Neural cell (in vitro differentiated cells): ENCODE data around the gene KRT15. TPM values are rescaled to one million over a fixed set of nuclear protein-coding genes. Genes with fewer than 3 reads are reported as not detected.

Experiments used
- H2AFZ ChIP-seq: fragments of 200-600, 300-800 bp; sonication (generic), shearing (Covaris generic); 2 replicates; pipeline ENCODE4 v1.6.0; 2014; ENCODE audit warnings: low read depth, mild to moderate bottlenecking, antibody characterized with exemption, low read length, moderate library complexity
- H3F3A ChIP-seq: fragments of 200-600 bp; shearing (Covaris generic); 2 replicates; pipeline ENCODE4 v1.6.1; 2016; ENCODE audit warnings: mild to moderate bottlenecking, moderate library complexity, mixed read lengths, antibody characterized with exemption, low read length; ENCODE audit not compliant: insufficient read depth, poor library complexity, severe bottlenecking
- H3K27ac ChIP-seq: fragments of 200-600, 300-800 bp; sonication (generic), shearing (Covaris generic); 2 replicates; pipeline ENCODE4 v1.5.1; 2014; ENCODE audit warnings: mild to moderate bottlenecking, low read length, moderate library complexity
- H3K27me3 ChIP-seq: fragments of 300-800, 200-600 bp; sonication (generic), shearing (Covaris generic); 2 replicates; pipeline ENCODE4 v1.6.0; 2014; ENCODE audit warnings: mild to moderate bottlenecking, low read depth, low read length, moderate library complexity; ENCODE audit not compliant: insufficient read depth
- H3K36me3 ChIP-seq: fragments of 300-800, 200-600 bp; sonication (generic), shearing (Covaris generic); 2 replicates; pipeline ENCODE4 v1.5.1; 2014; ENCODE audit warnings: mild to moderate bottlenecking, antibody characterized with exemption, low read length, moderate library complexity; ENCODE audit not compliant: insufficient read depth
- H3K4me2 ChIP-seq: fragments of 300-800, 200-600 bp; sonication (generic), shearing (Covaris generic); 2 replicates; pipeline ENCODE4 v1.6.0; 2014; ENCODE audit warnings: mild to moderate bottlenecking, low read length
- H3K4me3 ChIP-seq: fragments of 300-800, 200-600 bp; sonication (generic), shearing (Covaris generic); 2 replicates; pipeline ENCODE4 v1.5.1; 2014; ENCODE audit warnings: mild to moderate bottlenecking, low read length, moderate library complexity
- H3K79me2 ChIP-seq: fragments of 200-600 bp; shearing (Covaris generic); replicated peaks from 2 replicates; pipeline ENCODE4 v1.6.0; 2014; ENCODE audit warnings: mild to moderate bottlenecking, low read length, moderate library complexity; ENCODE audit not compliant: insufficient read depth
- H3K9ac ChIP-seq: fragments of 300-800, 200-600 bp; sonication (generic), shearing (Covaris generic); 2 replicates; pipeline ENCODE4 v1.6.1; 2016; ENCODE audit warnings: mild to moderate bottlenecking, low read length, mixed read lengths
- H3K9me2 ChIP-seq: fragments of 200-600 bp; shearing (Covaris generic); 2 replicates; pipeline ENCODE4 v1.6.1; 2016; ENCODE audit warnings: mild to moderate bottlenecking, low read length, mixed read lengths; ENCODE audit not compliant: insufficient read depth
- H3K9me3 ChIP-seq: fragments of 200-600, 300-800 bp; sonication (generic), shearing (Covaris generic); 2 replicates; pipeline ENCODE4 v1.6.1; 2016; ENCODE audit warnings: mild to moderate bottlenecking, mixed run types, low read length, moderate library complexity, mixed read lengths
- H4K20me1 ChIP-seq: fragments of 200-600 bp; shearing (Covaris generic); 2 replicates; pipeline ENCODE4 v1.6.1; 2016; ENCODE audit warnings: mild to moderate bottlenecking, mixed run types; ENCODE audit not compliant: insufficient read depth
- EP300 ChIP-seq: fragments of 450-650 bp; conservative IDR thresholded peaks from 2 replicates; pipeline ENCODE4 v1.6.1; 2014; ENCODE audit warnings: antibody characterized with exemption, mild to moderate bottlenecking, moderate library complexity; ENCODE audit not compliant: poor library complexity, severe bottlenecking
- EZH2 ChIP-seq: fragments of 200-600, 300-800 bp; shearing (Covaris generic), sonication (generic); IDR thresholded peaks from 2 replicates; pipeline ENCODE4 v1.6.1; 2014; ENCODE audit warnings: antibody characterized with exemption, low read length, borderline replicate concordance, mild to moderate bottlenecking; ENCODE audit not compliant: insufficient read depth, poor library complexity, severe bottlenecking
- POLR2AphosphoS5 ChIP-seq: IDR thresholded peaks from 2 replicates; pipeline ENCODE4 v1.6.1; 2012
- RAD21 ChIP-seq: fragments of 450-650 bp; conservative IDR thresholded peaks from 2 replicates; pipeline ENCODE4 v1.6.1; 2014; ENCODE audit warnings: antibody characterized with exemption, mild to moderate bottlenecking, moderate library complexity
- REST ChIP-seq: IDR thresholded peaks from 2 replicates; pipeline ENCODE4 v1.6.1; 2012; ENCODE audit warnings: borderline replicate concordance
- SMC3 ChIP-seq: fragments of 450-650 bp; conservative IDR thresholded peaks from 2 replicates; pipeline ENCODE4 v1.6.1; 2014; ENCODE audit warnings: antibody characterized with exemption, mild to moderate bottlenecking, moderate library complexity; ENCODE audit not compliant: poor library complexity
- polyA plus RNA-seq: library from polyadenylated mRNA; depleted of rRNA; stranded (reverse); fragments of >200 nt; gene quantifications from 2 replicates; pipeline ENCODE4 v1.2.3, GENCODE V29; 2014

KRT15 gene
- polyA plus RNA-seq, 1 donor from 2014 or later = 0.09 TPM

GRCh38 chr17:41490000-41490990, 28.4 kb downstream of the KRT15 start:
- no peaks in the 10 kb centered on the region for H4K20me1 ChIP-seq
- H3K9me3 ChIP-seq = no peaks in the 10 kb centered on the region
- H3K4me3 ChIP-seq = no peak overlapping the region
- H2AFZ ChIP-seq = no peak overlapping the region
- no peaks in the 10 kb centered on the region for H3K27me3 ChIP-seq
- no peaks in the 10 kb centered on the region for H3K9me2 ChIP-seq
- no peak overlapping the region for H3K27ac ChIP-seq
- no peak overlapping the region for H3K4me2 ChIP-seq
- no peak overlapping the region for H3K9ac ChIP-seq
- no peaks in the 10 kb centered on the region for H3F3A ChIP-seq
- no peaks in the 10 kb centered on the region for H3K79me2 ChIP-seq
- TF ChIP-seq EP300 = no peak
- TF ChIP-seq RAD21 = no peak
- no peak for TF ChIP-seq EZH2
- TF ChIP-seq POLR2AphosphoS5 = no peak
- no peaks in the 10 kb centered on the region for H3K36me3 ChIP-seq

GRCh38 chr17:41489531-41489930, 29.2 kb downstream of the KRT15 start, which contains the start of gene KRT36:
Gene KRT36, minus strand, starts transcription at chr17:41489910. Its CDS starts 46 bp downstream, at chr17:41489864.
- H3K36me3 ChIP-seq = no peaks in the 10 kb centered on the region
- H2AFZ ChIP-seq = no peak within 1 kb of the TSS
- no peaks in the 10 kb centered on the region for H3K79me2 ChIP-seq
- no peaks in the 10 kb centered on the region for H3K27me3 ChIP-seq
- no peak for TF ChIP-seq REST
- no peak for TF ChIP-seq SMC3
- TF ChIP-seq POLR2AphosphoS5 = no peak
- TF ChIP-seq EP300 = no peak
- TF ChIP-seq EZH2 = no peak
- no peaks in the 10 kb centered on the region for H3K9me3 ChIP-seq
- H3K9me2 ChIP-seq = no peaks in the 10 kb centered on the region
- no peaks in the 10 kb centered on the region for H4K20me1 ChIP-seq
- H3K4me3 ChIP-seq = no peak within 1 kb of the TSS
- H3F3A ChIP-seq = no peaks in the 10 kb centered on the region
- H3K27ac ChIP-seq = no peak within 1 kb of the TSS
- H3K9ac ChIP-seq = no peak within 1 kb of the TSS
- H3K4me2 ChIP-seq = no peak within 1 kb of the TSS

GRCh38 chr17:41486809-41487530, 31.7 kb downstream of the KRT15 start:
- no peaks in the 10 kb centered on the region for H4K20me1 ChIP-seq
- H3K9ac ChIP-seq = no peak overlapping the region
- H3K79me2 ChIP-seq = no peaks in the 10 kb centered on the region
- H3K36me3 ChIP-seq = no peaks in the 10 kb centered on the region
- no peaks in the 10 kb centered on the region for H3K9me2 ChIP-seq
- no peak overlapping the region for H3K4me3 ChIP-seq
- H3K4me2 ChIP-seq = no peak overlapping the region
- no peak for TF ChIP-seq RAD21
- no peaks in the 10 kb centered on the region for H3F3A ChIP-seq
- no peaks in the 10 kb centered on the region for H3K27me3 ChIP-seq
- H3K9me3 ChIP-seq = no peaks in the 10 kb centered on the region
- H3K27ac ChIP-seq = no peak overlapping the region
- no peak overlapping the region for H2AFZ ChIP-seq
